BLaER1 (cell line): ENCODE results near the gene EIPR1.

Experiments used
- H3K27ac ChIP-seq: shearing (Covaris generic); formaldehyde crosslinking; 2 replicates; pipeline ENCODE4 v1.8.1; 2022
- H3K27me3 ChIP-seq: shearing (Covaris generic); formaldehyde crosslinking; 2 replicates; pipeline ENCODE4 v1.8.1; 2022
- H3K36me3 ChIP-seq: shearing (Covaris generic); formaldehyde crosslinking; 2 replicates; pipeline ENCODE4 v1.8.1; 2022
- H3K4me1 ChIP-seq: shearing (Covaris generic); formaldehyde crosslinking; 2 replicates; pipeline ENCODE4 v1.8.1; 2022
- H3K4me2 ChIP-seq: shearing (Covaris generic); formaldehyde crosslinking; 2 replicates; pipeline ENCODE4 v1.8.1; 2022
- H3K4me3 ChIP-seq: shearing (Covaris generic); formaldehyde crosslinking; 2 replicates; pipeline ENCODE4 v1.8.1; 2022
- H3K9ac ChIP-seq: shearing (Covaris generic); formaldehyde crosslinking; 2 replicates; pipeline ENCODE4 v1.8.1; 2022
- H3K9me3 ChIP-seq: shearing (Covaris generic); formaldehyde crosslinking; 2 replicates; pipeline ENCODE4 v1.8.1; 2022
- H4K20me1 ChIP-seq: shearing (Covaris generic); formaldehyde crosslinking; 2 replicates; pipeline ENCODE4 v1.8.1; 2022
- Cebpa-rat ChIP-seq: shearing (Covaris generic); IDR thresholded peaks from 2 replicates; pipeline ENCODE4 v1.8.1; 2022

EIPR1 gene

GRCh38 chr2:3162442-3163077 is 215.1 kb downstream of the EIPR1 start:
- Histone ChIP-seq H3K27me3 (no peaks in the 10 kb centered on the region), H3K9ac (no peak overlapping the region), H3K36me3 (peaks cover 20% of the 10 kb centered on the region), H3K4me2 (no peak overlapping the region), H3K4me1 (peaks cover 15% of the 10 kb centered on the region; the same call in 1 of the 2 replicates), H4K20me1 (no peaks in the 10 kb centered on the region), H3K27ac (no peak overlapping the region), H3K4me3 (no peak overlapping the region), H3K9me3 (peaks cover 46% of the 10 kb centered on the region)
- TF ChIP-seq Cebpa-rat = no peak

GRCh38 chr2:3160751-3161330 is 216.8 kb downstream of the EIPR1 start:
- peaks cover under 1% of the 10 kb centered on the region; the same call in 1 of the 2 replicates for H3K4me1 ChIP-seq
- peaks cover 45% of the 10 kb centered on the region for H3K9me3 ChIP-seq
- TF ChIP-seq Cebpa-rat = no peak
- peaks cover 24% of the 10 kb centered on the region for H3K36me3 ChIP-seq
- no peak overlapping the region for H3K4me2 ChIP-seq
- H3K27me3 ChIP-seq = no peaks in the 10 kb centered on the region
- no peak overlapping the region for H3K27ac ChIP-seq
- no peak overlapping the region for H3K9ac ChIP-seq
- H4K20me1 ChIP-seq = no peaks in the 10 kb centered on the region
- H3K4me3 ChIP-seq = no peak overlapping the region

GRCh38 chr2:3159782-3160545 is 217.7 kb downstream of the EIPR1 start:
- H4K20me1 ChIP-seq = no peaks in the 10 kb centered on the region
- no peak overlapping the region for H3K4me3 ChIP-seq
- no peak overlapping the region for H3K9ac ChIP-seq
- no peak overlapping the region for H3K4me2 ChIP-seq
- no peak for TF ChIP-seq Cebpa-rat
- peaks cover 37% of the 10 kb centered on the region for H3K9me3 ChIP-seq
- H3K4me1 ChIP-seq = peaks cover 7% of the 10 kb centered on the region
- H3K36me3 ChIP-seq = peaks cover 21% of the 10 kb centered on the region
- H3K27ac ChIP-seq = no peak overlapping the region
- H3K27me3 ChIP-seq = no peaks in the 10 kb centered on the region

- no peak overlapping the region for H3K27ac ChIP-seq
- peak overlapping the region; percentile 54 for H3K4me2 ChIP-seq
- no peak for TF ChIP-seq Cebpa-rat
These were observed 222.9 kb downstream of the EIPR1 start for GRCh38 chr2:3154700-3155099.

GRCh38 chr2:3154146-3154545 is 223.5 kb downstream of the EIPR1 start:
- Histone ChIP-seq H3K27ac (peak overlapping the region; percentile 38; the same call in 1 of the 2 replicates), H3K4me2 (peak overlapping the region; percentile 54), H3K9ac (no peak overlapping the region), H3K4me3 (no peak overlapping the region), H4K20me1 (no peaks in the 10 kb centered on the region), H3K4me1 (peaks cover 57% of the 10 kb centered on the region), H3K36me3 (peaks cover 4% of the 10 kb centered on the region; the same call in 1 of the 2 replicates), H3K9me3 (peaks cover 7% of the 10 kb centered on the region; the same call in 1 of the 2 replicates), H3K27me3 (no peaks in the 10 kb centered on the region)
- no peak for TF ChIP-seq Cebpa-rat

More at GRCh38 chr2:3154700-3155099, 222.9 kb downstream of the EIPR1 start:
- Histone ChIP-seq H3K9ac (no peak overlapping the region), H4K20me1 (no peaks in the 10 kb centered on the region), H3K27me3 (no peaks in the 10 kb centered on the region), H3K4me1 (peaks cover 52% of the 10 kb centered on the region), H3K36me3 (peaks cover 6% of the 10 kb centered on the region; the same call in 1 of the 2 replicates), H3K4me3 (no peak overlapping the region), H3K9me3 (peaks cover 7% of the 10 kb centered on the region; the same call in 1 of the 2 replicates)

- Histone ChIP-seq H3K36me3 (no peaks in the 10 kb centered on the region), H3K9me3 (peaks cover 7% of the 10 kb centered on the region; the same call in 1 of the 2 replicates), H3K4me2 (peak overlapping the region; percentile 70), H4K20me1 (no peaks in the 10 kb centered on the region), H3K9ac (no peak overlapping the region), H3K4me1 (peaks cover 85% of the 10 kb centered on the region), H3K4me3 (no peak overlapping the region), H3K27me3 (no peaks in the 10 kb centered on the region), H3K27ac (peak overlapping the region; percentile 75)
- TF ChIP-seq Cebpa-rat = no peak
These were observed 226.3 kb downstream of the EIPR1 start for GRCh38 chr2:3151153-3151918.

GRCh38 chr2:3149441-3150217 is 228.0 kb downstream of the EIPR1 start:
- Histone ChIP-seq H4K20me1 (0 out of 2 replicates have a peak, but pooled peaks cover 5% of the 10 kb centered on the region), H3K4me3 (no peak overlapping the region), H3K9me3 (peaks cover 7% of the 10 kb centered on the region; the same call in 1 of the 2 replicates), H3K27ac (peak overlapping the region; percentile 0; the same call in 1 of the 2 replicates), H3K4me1 (peaks cover 92% of the 10 kb centered on the region), H3K9ac (no peak overlapping the region), H3K36me3 (no peaks in the 10 kb centered on the region), H3K27me3 (no peaks in the 10 kb centered on the region), H3K4me2 (peak overlapping the region; percentile 81)
- TF ChIP-seq Cebpa-rat = no peak

GRCh38 chr2:3148716-3149115 is 228.9 kb downstream of the EIPR1 start:
- H3K4me2 ChIP-seq = peak overlapping the region; percentile 81
- H3K27ac ChIP-seq = peak overlapping the region; percentile 24
- H3K4me3 ChIP-seq = no peak overlapping the region
- peaks cover 7% of the 10 kb centered on the region; the same call in 1 of the 2 replicates for H3K9me3 ChIP-seq
- TF ChIP-seq Cebpa-rat = no peak
- peaks cover 92% of the 10 kb centered on the region for H3K4me1 ChIP-seq
- H3K9ac ChIP-seq = no peak overlapping the region
- H3K36me3 ChIP-seq = no peaks in the 10 kb centered on the region
- H3K27me3 ChIP-seq = peaks cover 2% of the 10 kb centered on the region; the same call in 1 of the 2 replicates
- 0 out of 2 replicates have a peak, but pooled peaks cover 5% of the 10 kb centered on the region for H4K20me1 ChIP-seq
